ENCODE results near the gene SLC9A5.

SLC9A5 gene

DNA sequence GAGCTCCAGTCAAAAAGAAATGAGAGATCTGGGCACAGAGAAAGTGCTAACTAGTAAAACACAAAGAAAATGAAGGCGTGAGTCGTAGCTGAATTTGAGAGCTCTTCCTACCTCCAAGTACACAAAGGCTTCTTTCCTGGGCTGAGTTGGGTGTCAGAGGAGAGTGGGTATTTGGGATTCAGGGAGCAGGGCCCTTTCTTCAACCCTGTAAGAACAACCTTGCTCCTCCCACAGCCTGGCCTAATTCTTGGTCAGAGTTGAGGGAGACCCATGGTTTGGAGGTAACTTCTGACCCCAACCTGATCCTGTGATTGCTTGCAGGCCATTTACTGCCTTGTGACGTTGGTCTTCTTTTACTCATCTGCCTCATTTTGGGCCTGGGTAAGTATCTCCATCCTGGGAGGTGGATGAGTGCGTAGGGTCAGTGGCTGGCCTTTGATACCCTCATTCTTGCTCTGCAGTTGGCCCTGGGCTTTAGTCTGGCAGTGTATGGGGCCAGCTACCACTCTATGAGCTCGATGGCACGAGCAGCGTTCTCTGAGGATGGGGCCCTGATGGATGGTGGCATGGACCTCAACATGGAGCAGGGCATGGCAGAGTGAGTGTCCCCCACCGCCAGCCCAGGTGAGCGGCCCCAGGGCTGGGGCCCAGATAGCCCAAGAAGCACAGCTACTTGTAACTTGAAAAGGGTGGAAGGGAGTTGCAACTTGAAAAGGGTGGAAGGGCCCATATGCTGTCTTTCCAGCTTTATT lies 20.6 kb upstream of the SLC9A5 start:
- intact Hi-C loops (cut with micrococcal nuclease), result no loop called here
- Mint-ChIP-seq H3K4me3 (peak overlapping the region; percentile 96), H3K9me3 (no peaks in the 10 kb centered on the region), H3K36me3 (ENCODE audit: low read depth) (peaks cover 84% of the 10 kb centered on the region), H3K27me3 (no peaks in the 10 kb centered on the region), H3K27ac (peak overlapping the region; percentile 91), H3K4me1 (ENCODE audit: low read depth) (peaks cover 55% of the 10 kb centered on the region)

DNA sequence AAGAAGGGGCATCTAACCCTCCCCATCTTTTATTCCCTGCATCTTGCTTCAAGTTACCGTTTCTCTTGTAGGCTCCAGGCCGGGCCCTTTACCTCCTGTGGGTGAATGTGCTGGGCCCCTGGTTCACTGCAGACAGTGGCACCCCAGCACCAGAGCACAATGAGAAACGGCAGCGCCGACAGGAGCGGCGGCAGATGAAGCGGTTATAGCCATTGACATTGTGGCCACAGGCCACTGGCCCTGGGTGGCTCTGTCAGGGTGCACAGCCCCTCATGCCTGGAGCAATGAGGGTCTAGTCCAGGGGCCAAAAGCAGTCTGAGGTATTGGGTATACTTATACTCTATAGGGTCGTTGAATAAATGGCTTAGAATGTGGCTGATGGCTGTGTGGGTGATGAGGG lies 19.9 kb upstream of the SLC9A5 start:
- H3K27ac Mint-ChIP-seq, result no peak overlapping the region
- peaks cover 89% of the 10 kb centered on the region for H3K36me3 Mint-ChIP-seq (ENCODE audit: low read depth)
- intact Hi-C loops (cut with micrococcal nuclease), result no loop called here

DNA sequence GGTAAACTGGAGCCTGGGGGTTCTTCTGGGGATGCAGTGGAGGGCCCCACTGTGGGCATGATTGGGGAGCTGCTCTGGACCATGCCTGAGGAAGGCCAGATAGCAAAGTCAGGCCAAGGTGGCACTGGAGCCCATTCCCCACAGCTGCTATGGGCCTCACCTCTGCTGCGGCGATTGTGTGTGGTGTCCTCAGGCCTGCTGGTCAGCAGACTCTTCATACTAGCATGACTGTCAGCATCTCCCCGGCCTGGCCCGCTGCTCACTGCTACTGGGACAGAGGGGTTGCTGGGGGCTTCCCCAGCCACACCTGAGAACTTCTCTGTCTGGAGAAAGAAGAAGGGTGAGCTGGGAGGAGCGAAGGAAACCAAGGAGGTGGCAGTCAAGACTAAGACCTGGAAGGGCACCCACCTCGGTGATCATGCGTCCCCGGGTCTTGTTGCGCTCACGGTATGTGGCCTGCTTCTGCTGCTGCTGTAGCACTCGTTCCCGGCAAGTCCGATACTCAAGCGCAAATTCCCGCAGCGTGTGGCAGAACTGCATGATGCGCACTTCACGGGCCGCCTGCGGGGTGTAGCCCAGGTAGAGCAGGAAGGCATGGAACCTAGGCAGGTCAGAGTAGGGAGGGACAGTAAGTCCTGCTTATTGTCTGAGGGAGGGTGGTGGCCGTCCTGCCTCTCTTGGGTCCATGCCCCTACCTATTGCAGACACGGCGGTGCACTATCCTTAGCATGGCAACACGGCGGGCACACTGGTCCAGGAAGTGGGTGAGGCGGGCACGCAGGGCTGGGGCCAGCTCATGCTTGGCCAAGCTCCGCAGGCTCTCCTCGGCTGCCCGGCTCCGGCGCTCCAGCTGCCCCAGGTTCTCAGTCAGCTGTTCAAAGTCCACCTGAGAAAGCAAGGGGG lies 18.6 kb upstream of the SLC9A5 start:
- intact Hi-C loops (cut with micrococcal nuclease), result no loop called here
- Mint-ChIP-seq H3K4me1 (ENCODE audit: low read depth) (peaks cover 48% of the 10 kb centered on the region), H3K9me3 (no peaks in the 10 kb centered on the region), H3K27me3 (no peaks in the 10 kb centered on the region), H3K27ac (no peak overlapping the region), H3K36me3 (ENCODE audit: low read depth) (peaks cover 94% of the 10 kb centered on the region), H3K4me3 (no peak overlapping the region)

More for the DNA sequence above, 19.9 kb upstream of the SLC9A5 start:
- Mint-ChIP-seq H3K4me3 (no peak overlapping the region), H3K4me1 (ENCODE audit: low read depth) (peaks cover 54% of the 10 kb centered on the region), H3K9me3 (no peaks in the 10 kb centered on the region), H3K27me3 (no peaks in the 10 kb centered on the region)

DNA sequence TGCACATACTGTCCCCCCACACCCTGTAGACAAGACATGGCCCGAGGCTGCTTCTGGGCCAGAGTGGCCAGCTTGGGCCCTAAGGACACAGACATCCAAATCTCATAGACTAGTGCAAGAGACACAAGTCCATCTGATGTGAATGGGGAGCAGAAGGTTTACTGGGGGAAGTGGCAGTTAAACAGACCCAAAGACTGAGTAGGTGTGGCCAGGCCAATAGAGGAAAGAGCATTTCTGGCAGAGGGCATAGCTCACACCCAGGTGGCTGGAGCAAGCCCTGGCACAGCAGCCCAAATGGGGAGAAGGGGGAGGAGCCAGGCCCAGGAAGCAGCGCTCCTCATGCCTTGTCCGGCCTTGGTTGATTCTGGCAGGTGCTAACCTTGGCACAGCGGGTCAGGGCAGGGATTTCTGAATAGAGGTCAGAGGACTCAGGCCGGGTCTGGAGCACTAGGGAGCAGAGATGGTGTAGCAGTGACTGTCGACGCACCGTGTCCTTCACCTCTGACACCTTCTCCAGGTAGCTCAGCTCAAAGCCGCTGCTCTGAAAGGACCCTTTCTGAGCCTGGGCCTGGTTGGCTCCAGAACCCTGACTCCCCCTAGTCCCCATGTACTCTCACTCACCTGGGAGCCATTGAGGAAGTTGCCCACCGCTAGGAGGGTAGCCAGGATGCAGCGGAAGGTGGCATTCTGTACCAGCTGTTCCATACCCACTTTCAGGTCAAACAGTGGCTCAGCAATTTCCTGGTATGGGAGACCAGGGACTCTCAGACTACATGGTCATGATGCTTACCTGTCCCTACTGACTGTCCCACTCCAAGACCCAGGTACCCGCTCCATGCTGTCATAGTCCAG lies 17.7 kb upstream of the SLC9A5 start:
- intact Hi-C loops (cut with micrococcal nuclease), result no loop called here
- Mint-ChIP-seq H3K4me1 (ENCODE audit: low read depth) (peaks cover 42% of the 10 kb centered on the region), H3K4me3 (no peak overlapping the region), H3K27me3 (no peaks in the 10 kb centered on the region), H3K27ac (no peak overlapping the region), H3K36me3 (ENCODE audit: low read depth) (peaks cover 100% of the 10 kb centered on the region), H3K9me3 (no peaks in the 10 kb centered on the region)

DNA sequence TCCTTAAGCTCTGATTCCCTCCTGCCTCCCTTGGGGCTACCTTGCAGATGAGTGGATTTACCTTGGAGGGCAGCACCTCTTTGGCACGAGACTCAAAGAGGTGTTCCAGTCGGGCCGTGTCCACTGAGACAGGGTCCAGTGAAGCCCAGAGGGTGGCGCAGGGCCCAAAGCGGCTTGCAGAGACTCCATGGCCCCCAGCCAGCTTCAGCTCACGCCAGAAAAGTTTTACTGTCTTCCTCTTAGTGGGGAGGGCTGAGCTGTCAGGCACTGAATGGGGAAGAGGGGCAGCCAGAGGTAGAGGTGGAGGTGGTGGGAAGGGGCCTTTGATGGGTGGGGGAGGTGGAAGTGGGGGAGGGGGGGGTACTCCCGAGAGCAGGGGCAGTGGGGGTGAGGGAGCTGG lies 15.2 kb upstream of the SLC9A5 start:
- no peak overlapping the region for H3K4me3 Mint-ChIP-seq
- H3K4me1 Mint-ChIP-seq (ENCODE audit: low read depth), result peaks cover 43% of the 10 kb centered on the region
- no peaks in the 10 kb centered on the region for H3K27me3 Mint-ChIP-seq
- peaks cover 100% of the 10 kb centered on the region for H3K36me3 Mint-ChIP-seq (ENCODE audit: low read depth)
- no peaks in the 10 kb centered on the region for H3K9me3 Mint-ChIP-seq
- no peak overlapping the region for H3K27ac Mint-ChIP-seq
- intact Hi-C loops (cut with micrococcal nuclease), result no loop called here

DNA sequence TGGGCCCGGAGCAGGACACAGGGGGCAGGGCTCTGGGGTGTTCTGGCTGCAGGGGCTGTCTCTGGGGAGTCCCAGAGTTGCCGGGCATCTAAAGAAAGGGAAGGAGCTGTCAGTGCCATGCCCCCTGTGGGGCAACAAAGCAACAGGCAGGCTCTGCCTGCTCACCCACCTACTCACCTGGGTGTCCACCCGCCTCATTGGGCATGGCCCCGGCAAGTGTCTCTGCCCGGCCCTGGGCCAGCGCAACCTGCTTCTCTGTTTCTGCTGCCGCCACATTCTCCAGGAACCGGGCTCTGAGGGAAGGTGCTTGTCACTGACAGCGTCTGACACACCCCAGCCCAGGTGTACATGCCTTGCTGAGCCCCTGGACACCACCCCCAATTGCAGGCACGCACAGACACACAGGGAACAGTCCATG lies 14.6 kb upstream of the SLC9A5 start:
- Mint-ChIP-seq H3K36me3 (ENCODE audit: low read depth) (peaks cover 100% of the 10 kb centered on the region), H3K9me3 (no peaks in the 10 kb centered on the region), H3K27me3 (no peaks in the 10 kb centered on the region), H3K4me3 (no peak overlapping the region), H3K4me1 (ENCODE audit: low read depth) (peaks cover 43% of the 10 kb centered on the region), H3K27ac (no peak overlapping the region)
- intact Hi-C loops (cut with micrococcal nuclease), result no loop called here

DNA sequence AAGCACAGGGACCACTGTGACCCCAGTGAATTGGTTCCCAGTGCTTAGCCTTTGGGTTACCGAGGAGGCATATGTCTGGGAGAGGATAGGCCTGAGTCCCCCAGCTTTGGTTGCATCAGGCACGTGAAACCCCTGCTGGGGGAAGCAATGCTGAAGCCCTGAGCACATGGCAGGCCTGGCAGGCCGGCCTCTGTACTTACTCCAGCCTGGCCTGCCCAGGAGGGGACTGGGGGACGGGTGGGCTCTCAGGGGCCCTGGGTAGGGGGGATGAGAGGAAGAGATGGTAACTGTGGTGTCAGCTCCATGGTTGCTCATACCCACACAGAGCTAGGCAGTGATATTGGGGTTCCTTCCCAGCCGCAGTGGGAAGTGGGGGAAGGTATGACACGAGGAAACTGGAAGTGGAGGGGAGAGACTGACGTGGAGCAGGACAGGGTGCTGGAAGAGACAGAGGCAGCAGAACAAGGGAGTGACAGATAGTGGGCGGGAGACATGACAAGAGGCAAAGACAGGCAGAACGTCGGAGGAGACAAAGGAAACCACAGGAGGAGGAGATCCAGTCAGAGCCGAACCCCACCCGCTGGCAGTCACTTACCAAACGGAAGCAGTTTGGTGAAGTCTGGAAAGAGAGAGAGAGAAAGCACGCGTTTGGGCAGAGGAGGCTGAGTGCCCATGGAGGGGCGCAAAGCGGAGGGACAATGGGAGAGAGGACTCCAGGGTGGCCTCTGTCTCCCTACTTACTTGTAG lies 12.8 kb upstream of the SLC9A5 start:
- Mint-ChIP-seq H3K4me3 (no peak overlapping the region), H3K27me3 (no peaks in the 10 kb centered on the region), H3K36me3 (ENCODE audit: low read depth) (peaks cover 91% of the 10 kb centered on the region), H3K27ac (peak overlapping the region; percentile 60), H3K4me1 (ENCODE audit: low read depth) (peaks cover 49% of the 10 kb centered on the region), H3K9me3 (no peaks in the 10 kb centered on the region)
- intact Hi-C loops (cut with micrococcal nuclease), result no loop called here

DNA sequence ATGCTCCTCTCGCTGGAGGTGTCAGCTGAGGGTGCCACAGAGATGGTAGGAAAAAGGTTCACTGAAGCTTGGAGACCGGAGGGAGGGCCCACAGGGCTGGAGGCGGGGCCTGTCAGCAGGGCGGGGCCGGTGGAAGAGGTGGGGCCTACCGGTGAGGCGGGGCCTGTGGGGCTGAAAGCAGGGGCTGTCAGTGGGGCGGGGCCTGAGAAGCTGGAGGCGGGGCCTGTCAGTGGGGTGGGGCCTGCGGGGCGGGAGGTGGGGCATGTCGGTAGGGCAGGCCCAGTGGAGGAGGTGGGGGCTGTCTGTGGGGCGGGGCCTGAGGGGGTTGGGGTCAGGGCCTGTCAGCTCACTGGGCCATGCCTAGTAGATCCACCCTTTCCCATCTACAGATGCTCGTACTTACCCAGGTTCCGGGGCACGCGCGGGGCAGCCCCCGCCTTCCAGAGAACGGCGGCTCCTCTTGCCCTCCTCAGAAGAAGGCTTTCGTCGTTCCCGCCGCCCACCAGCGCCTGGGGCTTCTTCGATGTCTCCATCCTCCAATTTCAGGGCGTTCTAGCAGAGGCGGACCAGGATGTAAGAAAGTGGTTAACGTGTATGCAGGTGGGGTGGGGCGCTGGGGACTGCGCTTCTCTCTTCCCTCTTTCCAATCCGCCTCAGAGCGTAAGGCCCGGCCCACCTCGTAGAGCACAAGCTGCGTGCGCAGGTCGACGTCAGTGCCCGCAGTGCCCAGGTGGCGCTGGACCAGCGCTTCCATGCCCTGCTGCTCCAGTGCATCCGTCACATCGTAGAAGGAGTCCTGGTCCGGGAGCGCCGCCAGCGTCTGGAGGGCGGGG lies 12.0 kb upstream of the SLC9A5 start:
- Mint-ChIP-seq H3K4me3 (no peak overlapping the region), H3K27ac (peak overlapping the region; percentile 60), H3K36me3 (ENCODE audit: low read depth) (peaks cover 83% of the 10 kb centered on the region), H3K9me3 (no peaks in the 10 kb centered on the region), H3K27me3 (no peaks in the 10 kb centered on the region), H3K4me1 (ENCODE audit: low read depth) (peaks cover 57% of the 10 kb centered on the region)
- intact Hi-C loops (cut with micrococcal nuclease), result no loop called here

DNA sequence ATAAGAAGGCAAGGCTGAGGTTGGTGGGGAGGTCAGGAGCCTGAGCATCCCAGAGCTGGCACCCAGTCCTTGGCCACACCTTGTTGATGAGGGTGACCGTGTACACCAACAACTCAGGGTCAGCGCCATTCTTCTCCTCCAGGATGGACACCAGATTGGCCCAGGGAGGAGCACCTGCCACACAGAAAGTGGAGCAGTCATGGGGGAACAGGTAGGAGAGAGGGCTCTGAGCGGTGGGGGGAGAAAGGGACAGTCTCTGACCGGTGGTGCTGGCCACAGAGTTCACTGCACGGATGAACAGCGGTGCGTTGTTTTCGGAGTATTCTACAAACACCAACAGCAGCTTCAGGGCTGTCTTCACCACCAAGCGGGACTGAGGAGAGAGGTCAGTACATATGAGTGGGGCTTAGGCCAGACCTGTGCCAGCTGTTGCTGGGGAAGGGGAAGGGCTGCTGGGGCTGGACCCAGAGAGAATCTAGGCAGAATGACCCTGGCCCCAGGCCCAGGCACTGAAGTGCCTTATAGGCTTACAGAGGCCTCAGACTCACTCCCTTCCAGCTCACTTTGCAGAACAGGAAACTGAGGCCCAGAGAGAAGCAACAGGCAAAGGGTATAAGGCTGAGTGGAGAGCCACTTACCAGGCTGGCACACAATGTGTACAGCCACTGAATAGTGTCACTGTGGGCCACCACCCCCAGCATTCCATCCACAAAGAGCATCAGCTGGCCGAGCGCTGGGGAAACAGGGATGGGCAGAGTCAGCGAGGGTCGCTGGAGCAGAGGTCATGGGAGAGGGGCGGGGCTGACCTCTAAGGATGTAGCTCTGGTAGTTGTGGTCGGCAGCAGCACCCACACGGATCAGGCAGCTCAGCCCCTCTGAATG lies 11.1 kb upstream of the SLC9A5 start:
- intact Hi-C loops (cut with micrococcal nuclease), result no loop called here
- Mint-ChIP-seq H3K36me3 (ENCODE audit: low read depth) (peaks cover 75% of the 10 kb centered on the region), H3K27ac (peak overlapping the region; percentile 18), H3K9me3 (no peaks in the 10 kb centered on the region), H3K27me3 (no peaks in the 10 kb centered on the region), H3K4me3 (no peak overlapping the region), H3K4me1 (ENCODE audit: low read depth) (peaks cover 65% of the 10 kb centered on the region)

DNA sequence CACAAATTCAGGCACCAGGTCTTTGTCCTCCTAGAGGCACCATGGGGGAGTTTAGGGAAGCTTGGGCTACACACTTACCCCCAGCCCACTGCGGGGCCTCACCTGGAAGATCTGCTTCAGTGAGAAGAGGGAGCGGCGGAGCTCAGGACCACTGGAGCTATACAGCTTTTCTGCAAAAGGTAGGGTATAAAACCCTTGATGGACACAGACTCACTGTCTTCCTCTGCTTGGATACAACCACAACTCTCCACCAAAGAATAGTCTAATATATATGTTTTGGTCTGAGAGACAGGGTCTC lies 10.6 kb upstream of the SLC9A5 start:
- Mint-ChIP-seq H3K36me3 (ENCODE audit: low read depth) (peaks cover 69% of the 10 kb centered on the region), H3K9me3 (no peaks in the 10 kb centered on the region), H3K27me3 (no peaks in the 10 kb centered on the region), H3K4me1 (ENCODE audit: low read depth) (peaks cover 70% of the 10 kb centered on the region), H3K27ac (no peak overlapping the region), H3K4me3 (no peak overlapping the region)
- intact Hi-C loops (cut with micrococcal nuclease), result no loop called here

DNA sequence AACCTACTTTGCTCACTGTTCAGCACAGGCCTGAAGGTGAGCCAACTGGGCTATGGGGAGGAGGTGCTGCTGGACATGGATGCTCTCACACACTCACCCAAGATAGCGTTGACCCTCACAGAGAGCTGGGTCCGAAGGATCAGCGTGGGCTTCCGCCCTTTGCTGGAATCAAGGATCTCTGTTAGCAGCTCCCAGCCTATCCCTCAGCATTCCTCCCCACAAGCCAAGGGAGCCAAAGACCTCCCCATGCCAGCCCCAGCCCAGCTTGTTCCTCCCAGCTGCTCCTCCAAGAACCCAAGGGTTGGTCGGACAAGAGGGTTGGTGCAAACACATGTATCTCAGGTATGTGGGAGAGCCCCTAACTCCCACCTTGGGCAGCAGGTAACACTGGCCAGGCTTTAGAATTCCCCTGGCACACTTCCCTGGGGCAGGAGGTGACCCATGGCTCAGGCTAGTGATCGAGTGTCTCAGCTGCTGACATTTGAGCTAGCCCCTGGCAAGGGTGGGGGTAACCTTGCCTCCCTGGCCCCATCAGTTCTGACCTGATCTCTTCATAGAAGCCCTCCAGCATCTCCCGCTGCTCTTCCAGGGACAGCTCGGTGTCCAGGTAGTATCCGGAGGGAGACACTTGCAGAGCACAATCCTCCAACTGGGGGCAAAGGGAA lies 9.8 kb upstream of the SLC9A5 start:
- no peaks in the 10 kb centered on the region for H3K27me3 Mint-ChIP-seq
- H3K4me1 Mint-ChIP-seq (ENCODE audit: low read depth), result peaks cover 77% of the 10 kb centered on the region

DNA sequence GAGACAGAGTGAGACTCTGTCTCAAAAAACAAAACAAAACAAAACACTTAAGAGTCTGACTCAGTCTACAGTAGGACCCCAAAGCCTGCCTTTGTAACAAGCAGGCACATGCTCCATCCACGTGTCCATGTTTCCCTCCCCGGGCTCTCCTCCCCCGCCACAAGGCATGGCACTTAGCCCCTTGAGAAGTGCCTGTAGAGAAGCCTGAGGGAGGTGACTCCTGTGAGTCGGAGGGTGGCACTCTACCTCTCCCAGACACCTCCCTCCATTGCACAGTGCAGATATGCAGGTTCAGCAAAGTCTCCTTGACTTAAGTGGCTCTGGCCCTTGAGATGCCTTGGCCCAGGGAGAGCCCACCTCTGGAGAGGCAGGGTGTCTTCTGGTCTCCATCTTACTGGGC lies 8.3 kb upstream of the SLC9A5 start:
- Mint-ChIP-seq H3K4me3 (no peak overlapping the region), H3K36me3 (ENCODE audit: low read depth) (peaks cover 46% of the 10 kb centered on the region), H3K27me3 (no peaks in the 10 kb centered on the region), H3K27ac (peak overlapping the region; percentile 85), H3K4me1 (ENCODE audit: low read depth) (peaks cover 92% of the 10 kb centered on the region), H3K9me3 (no peaks in the 10 kb centered on the region)
- intact Hi-C loops (cut with micrococcal nuclease), result loop anchor here (5.0 kb wide), 1 partner anchor 43 kb away; the partner anchor contains the start of gene ELMO3

More for the DNA sequence above, 9.8 kb upstream of the SLC9A5 start:
- intact Hi-C loops (cut with micrococcal nuclease), result no loop called here
- Mint-ChIP-seq H3K27ac (peak overlapping the region; percentile 16), H3K4me3 (no peak overlapping the region), H3K36me3 (ENCODE audit: low read depth) (peaks cover 62% of the 10 kb centered on the region), H3K9me3 (no peaks in the 10 kb centered on the region)
